ENCODE measurements around the gene FOXO3. TPM values are rescaled to one million over a fixed set of nuclear protein-coding genes. Genes with fewer than 3 reads are reported as not detected.

The FOXO3 gene
- total RNA-seq, 1 experiment from 2014 or later = 43.8 TPM

DNA sequence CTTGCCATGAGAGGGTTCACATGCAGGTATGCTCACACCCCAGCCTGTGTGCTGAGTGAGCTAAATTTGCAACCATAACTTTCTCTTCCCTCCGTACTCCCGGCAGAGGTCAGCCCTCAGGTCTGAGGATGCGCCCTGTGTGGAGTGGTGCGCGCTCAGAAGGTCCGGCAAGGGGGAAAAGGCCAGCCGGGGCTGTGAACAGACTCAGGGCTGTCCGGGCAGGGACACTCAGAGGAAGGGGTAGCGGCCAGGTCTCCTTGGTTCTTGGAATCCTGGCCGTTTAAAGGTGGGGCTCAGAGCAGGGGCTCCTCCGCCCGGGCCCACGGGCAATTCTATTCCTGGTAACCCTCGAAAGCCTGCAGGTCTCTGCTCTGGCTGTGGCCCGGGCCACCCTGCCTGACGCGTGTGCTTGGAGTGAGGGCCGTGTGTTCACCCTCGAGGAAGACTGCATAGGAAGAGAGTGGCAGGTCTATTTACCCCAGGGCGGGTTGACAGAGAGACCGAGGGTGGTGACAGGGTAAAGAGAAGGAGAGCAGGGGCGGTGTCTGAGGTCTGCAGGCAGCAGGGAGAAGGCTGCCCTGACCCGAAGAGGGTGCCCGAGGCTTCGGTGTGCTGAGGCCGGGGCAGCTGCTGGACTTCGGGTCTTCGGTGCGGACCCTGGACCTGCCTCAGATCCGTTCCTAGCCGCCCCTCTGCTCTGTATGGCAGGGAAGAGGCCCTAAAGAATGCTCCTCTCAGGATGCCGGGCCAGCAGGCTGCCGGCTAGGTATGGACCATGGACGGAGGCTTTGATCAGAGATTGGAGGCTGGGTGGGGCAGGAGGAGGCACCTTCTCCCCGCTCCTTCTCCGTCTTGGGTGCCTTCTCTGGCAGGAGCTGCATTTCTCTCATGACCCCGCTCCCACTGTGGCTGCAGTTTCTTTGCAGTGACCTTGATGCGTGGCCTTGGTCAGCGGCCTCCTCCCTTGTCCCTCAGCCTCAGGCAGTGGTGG, 156.4 kb downstream of the FOXO3 start:
- Histone ChIP-seq H3K27me3 (ENCODE audit: control insufficient read depth, insufficient read depth, low read length) (no peaks in the 10 kb centered on the region), H3K4me1 (ENCODE audit: control insufficient read depth, insufficient read depth, low read length) (no peaks in the 10 kb centered on the region), H3K9me3 (ENCODE audit: control insufficient read depth, insufficient read depth, low read depth, low read length) (no peaks in the 10 kb centered on the region), H3K4me3 (ENCODE audit: low read depth in 2 of 2, low read length in 2 of 2) (no peak overlapping the region), H3K36me3 (ENCODE audit: control insufficient read depth, insufficient read depth, low read length) (no peaks in the 10 kb centered on the region), H3K27ac (ENCODE audit: low read length) (no peak overlapping the region)
- intact Hi-C loops (cut with micrococcal nuclease; ENCODE audit: unreplicated experiment) (no loop called here), in situ Hi-C loops (cut with HindIII; ENCODE audit: low pct_unique_long_range_greater_than_20kb, low sequenced_read_pairs) (no loop called here)
- BruUV-seq (replicated peaks) = no TSS peak
- ATAC-seq = peak; percentile 50
- TF ChIP-seq, protein P1, sequence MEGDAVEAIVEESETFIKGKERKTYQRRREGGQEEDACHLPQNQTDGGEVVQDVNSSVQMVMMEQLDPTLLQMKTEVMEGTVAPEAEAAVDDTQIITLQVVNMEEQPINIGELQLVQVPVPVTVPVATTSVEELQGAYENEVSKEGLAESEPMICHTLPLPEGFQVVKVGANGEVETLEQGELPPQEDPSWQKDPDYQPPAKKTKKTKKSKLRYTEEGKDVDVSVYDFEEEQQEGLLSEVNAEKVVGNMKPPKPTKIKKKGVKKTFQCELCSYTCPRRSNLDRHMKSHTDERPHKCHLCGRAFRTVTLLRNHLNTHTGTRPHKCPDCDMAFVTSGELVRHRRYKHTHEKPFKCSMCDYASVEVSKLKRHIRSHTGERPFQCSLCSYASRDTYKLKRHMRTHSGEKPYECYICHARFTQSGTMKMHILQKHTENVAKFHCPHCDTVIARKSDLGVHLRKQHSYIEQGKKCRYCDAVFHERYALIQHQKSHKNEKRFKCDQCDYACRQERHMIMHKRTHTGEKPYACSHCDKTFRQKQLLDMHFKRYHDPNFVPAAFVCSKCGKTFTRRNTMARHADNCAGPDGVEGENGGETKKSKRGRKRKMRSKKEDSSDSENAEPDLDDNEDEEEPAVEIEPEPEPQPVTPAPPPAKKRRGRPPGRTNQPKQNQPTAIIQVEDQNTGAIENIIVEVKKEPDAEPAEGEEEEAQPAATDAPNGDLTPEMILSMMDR (IDR thresholded peaks at IDR 0.05) = no peak
- TF ChIP-seq POLR2AphosphoS5 (IDR thresholded peaks at IDR 0.05; ENCODE audit: low read depth, low read length) (no peak), SIN3A (IDR thresholded peaks at IDR 0.05; ENCODE audit: borderline replicate concordance, insufficient read depth, low read depth, low read length) (no peak), TCF7L2 (IDR thresholded peaks at IDR 0.05; ENCODE audit: low read depth, low read length) (no peak)
- TF ChIP-seq, protein P2, sequence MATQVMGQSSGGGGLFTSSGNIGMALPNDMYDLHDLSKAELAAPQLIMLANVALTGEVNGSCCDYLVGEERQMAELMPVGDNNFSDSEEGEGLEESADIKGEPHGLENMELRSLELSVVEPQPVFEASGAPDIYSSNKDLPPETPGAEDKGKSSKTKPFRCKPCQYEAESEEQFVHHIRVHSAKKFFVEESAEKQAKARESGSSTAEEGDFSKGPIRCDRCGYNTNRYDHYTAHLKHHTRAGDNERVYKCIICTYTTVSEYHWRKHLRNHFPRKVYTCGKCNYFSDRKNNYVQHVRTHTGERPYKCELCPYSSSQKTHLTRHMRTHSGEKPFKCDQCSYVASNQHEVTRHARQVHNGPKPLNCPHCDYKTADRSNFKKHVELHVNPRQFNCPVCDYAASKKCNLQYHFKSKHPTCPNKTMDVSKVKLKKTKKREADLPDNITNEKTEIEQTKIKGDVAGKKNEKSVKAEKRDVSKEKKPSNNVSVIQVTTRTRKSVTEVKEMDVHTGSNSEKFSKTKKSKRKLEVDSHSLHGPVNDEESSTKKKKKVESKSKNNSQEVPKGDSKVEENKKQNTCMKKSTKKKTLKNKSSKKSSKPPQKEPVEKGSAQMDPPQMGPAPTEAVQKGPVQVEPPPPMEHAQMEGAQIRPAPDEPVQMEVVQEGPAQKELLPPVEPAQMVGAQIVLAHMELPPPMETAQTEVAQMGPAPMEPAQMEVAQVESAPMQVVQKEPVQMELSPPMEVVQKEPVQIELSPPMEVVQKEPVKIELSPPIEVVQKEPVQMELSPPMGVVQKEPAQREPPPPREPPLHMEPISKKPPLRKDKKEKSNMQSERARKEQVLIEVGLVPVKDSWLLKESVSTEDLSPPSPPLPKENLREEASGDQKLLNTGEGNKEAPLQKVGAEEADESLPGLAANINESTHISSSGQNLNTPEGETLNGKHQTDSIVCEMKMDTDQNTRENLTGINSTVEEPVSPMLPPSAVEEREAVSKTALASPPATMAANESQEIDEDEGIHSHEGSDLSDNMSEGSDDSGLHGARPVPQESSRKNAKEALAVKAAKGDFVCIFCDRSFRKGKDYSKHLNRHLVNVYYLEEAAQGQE (IDR thresholded peaks at IDR 0.05; ENCODE audit: insufficient read depth in 1 of 2, low read depth in 2 of 2, low read length in 1 of 2) = no peak
- CTCF ChIA-PET = no interaction called here
- DNase-seq (ENCODE audit: low read depth, low spot score) = no peak
- POLR2A ChIA-PET = no interaction called here

DNA sequence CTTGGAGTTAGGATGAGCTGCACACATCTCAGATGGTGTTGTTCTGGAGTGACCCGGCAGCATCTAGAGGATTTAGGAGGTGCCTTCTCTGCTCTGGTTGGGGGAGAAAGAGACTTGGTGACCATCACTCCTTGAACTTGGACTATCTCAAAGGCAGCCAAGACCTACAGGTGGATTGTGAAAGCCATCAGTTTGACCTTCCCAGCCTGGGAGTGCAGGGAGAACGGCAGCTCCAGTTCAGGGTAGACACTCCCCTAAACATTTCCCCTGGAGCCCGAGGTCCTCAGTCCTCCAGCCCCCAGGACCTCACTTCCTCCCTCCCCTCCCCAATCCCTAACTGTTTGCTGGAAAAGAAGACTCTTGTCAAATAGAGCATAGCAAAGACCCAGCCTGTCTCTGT, 158.8 kb downstream of the FOXO3 start:
- ChIA-PET CTCF (no interaction called here), POLR2A (no interaction called here)
- H3K4me1 ChIP-seq (ENCODE audit: control insufficient read depth, insufficient read depth, low read length) = no peaks in the 10 kb centered on the region
- no peak for ATAC-seq
- intact Hi-C loops (cut with micrococcal nuclease; ENCODE audit: unreplicated experiment) = no loop called here
- no peak overlapping the region for H3K27ac ChIP-seq (ENCODE audit: low read length)
- in situ Hi-C loops (cut with HindIII; ENCODE audit: low pct_unique_long_range_greater_than_20kb, low sequenced_read_pairs) = no loop called here
- DNase-seq (ENCODE audit: low read depth, low spot score) = no peak
- TF ChIP-seq, protein P2 (IDR thresholded peaks at IDR 0.05; ENCODE audit: insufficient read depth in 1 of 2, low read depth in 2 of 2, low read length in 1 of 2) = no peak
- no peak for TF ChIP-seq POLR2AphosphoS5 (IDR thresholded peaks at IDR 0.05; ENCODE audit: low read depth, low read length)
- no peak for TF ChIP-seq SIN3A (IDR thresholded peaks at IDR 0.05; ENCODE audit: borderline replicate concordance, insufficient read depth, low read depth, low read length)
- no peak for TF ChIP-seq TCF7L2 (IDR thresholded peaks at IDR 0.05; ENCODE audit: low read depth, low read length)
- TF ChIP-seq, protein P1 (IDR thresholded peaks at IDR 0.05) = no peak
- H3K9me3 ChIP-seq (ENCODE audit: control insufficient read depth, insufficient read depth, low read depth, low read length) = no peaks in the 10 kb centered on the region
- BruUV-seq (replicated peaks) = no TSS peak
- H3K36me3 ChIP-seq (ENCODE audit: control insufficient read depth, insufficient read depth, low read length) = no peaks in the 10 kb centered on the region
- no peaks in the 10 kb centered on the region for H3K27me3 ChIP-seq (ENCODE audit: control insufficient read depth, insufficient read depth, low read length)
- H3K4me3 ChIP-seq (ENCODE audit: low read depth in 2 of 2, low read length in 2 of 2) = no peak overlapping the region
